Left hindlimb (tissue), 1 donor: ENCODE results near the gene GJC2.
A peak's percentile ranks its signal among the peaks of the same experiment; 100 is the strongest.

Experiments
- DNase-seq: peaks from one replicate; pipeline ENCODE4 v3.0.0-alpha.2; 2018

Gene GJC2

DNA sequence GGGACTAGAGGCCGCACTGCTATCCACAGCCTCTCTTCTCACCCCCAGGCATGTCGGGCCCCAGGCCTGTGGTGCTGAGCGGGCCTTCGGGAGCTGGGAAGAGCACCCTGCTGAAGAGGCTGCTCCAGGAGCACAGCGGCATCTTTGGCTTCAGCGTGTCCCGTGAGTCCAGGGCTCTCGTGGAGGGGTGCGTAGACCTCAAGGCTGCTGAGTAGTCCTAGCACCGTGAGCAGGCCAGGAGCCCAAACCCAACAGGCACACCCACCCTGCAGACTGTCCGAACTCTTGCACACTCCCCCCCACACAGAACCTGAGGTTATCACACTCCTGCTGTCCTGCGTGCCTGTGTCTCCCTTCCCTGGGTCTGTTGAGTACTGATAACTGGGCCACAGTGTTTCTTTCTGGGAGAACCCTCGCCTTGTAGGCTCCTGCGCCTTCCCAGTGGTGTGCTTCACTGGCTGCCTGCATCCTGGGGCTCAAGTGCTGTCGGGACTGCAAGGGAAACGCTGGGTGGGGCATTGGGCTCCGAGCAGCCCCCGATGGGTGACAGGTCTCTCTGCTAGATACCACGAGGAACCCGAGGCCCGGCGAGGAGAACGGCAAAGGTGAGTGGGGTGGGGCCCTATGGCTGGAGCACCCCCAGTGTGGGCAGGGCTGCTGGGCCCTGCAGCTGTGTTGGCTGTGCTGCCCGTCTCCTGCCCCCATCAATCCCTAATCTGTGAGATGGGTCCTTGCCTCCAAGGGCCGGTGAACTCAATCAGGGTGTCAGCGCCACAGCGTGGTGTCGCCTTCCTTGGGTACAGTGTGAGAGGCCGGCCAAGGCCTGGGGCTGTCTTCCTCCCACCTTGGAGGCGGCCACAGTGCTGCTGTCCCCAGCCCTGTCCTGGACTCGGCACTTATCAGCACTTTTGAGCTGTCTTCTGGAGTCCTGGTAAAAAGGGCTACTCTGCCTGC is 4.0 kb upstream of the GJC2 start:
- no peak for DNase-seq

DNA sequence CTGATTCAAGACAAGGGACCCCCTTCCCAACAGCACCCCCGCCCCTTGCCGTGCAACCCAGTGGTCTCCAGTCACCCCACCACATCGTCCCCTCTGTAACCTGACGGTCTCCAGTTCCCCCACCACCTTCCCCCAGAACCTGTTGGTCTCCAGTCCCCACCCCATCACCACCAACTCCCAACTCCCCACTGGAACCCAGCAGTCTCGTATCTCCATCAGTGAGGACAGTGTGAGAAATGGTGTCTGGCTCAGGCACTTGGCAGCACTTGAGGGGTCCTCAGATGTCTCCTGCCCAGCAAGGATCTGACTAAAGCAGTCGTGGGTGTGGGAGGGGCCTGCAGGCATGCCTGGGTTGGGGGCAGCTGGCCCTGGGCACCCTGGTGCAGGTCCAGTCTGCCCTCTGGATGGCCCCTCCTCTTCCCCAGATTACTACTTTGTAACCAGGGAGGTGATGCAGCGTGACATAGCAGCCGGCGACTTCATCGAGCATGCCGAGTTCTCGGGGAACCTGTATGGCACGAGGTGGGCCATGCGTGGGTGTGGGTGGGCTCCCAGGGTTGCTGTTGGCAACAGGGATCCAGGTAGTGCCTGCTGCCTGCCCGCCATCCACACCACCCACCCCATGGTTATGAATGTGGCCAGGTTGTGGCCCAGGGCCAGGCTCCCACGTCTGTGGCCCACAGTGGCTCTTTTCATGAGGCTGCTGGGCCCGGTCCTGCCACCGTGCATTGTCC is 3.1 kb upstream of the GJC2 start:
- DNase-seq = no peak

DNA sequence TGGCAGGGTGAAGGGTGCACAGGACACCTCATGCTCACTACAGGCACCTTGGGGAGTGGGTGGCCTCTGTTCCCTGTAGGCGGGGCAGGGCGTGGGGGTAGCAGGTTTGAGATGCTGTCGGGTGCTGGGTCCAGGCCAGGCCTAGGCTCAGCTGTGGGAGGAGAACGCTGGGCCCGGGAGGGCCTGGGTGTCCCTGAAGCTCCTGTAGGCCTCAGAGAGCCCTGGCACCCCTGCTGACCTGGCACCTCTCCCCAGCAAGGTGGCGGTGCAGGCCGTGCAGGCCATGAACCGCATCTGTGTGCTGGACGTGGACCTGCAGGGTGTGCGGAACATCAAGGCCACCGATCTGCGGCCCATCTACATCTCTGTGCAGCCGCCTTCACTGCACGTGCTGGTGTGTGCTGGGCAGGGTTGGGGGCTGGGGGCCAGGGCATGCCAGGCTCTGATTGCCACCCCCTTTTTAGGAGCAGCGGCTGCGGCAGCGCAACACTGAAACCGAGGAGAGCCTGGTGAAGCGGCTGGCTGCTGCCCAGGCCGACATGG is 2.5 kb upstream of the GJC2 start:
- no peak for DNase-seq

DNA sequence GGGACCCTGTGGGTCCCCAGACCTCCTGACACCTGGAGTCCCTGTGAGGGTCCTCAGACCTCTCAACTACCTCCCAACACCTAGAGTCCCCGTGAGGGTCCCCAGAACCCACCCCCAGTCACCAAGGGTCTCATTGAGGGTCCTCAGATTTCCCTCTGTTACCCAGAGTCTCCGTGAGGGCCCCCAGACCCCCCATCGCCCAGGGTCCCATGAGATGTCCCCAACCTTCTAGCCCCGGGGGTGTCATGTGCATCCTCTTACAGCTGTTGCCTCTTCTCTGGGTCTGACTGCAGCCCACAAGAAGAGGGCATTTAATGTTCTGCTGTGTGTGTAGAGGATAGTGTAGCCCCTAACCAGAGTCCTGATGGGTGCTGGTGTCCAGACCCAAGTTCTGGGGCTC is 2.0 kb upstream of the GJC2 start:
- DNase-seq = no peak

DNA sequence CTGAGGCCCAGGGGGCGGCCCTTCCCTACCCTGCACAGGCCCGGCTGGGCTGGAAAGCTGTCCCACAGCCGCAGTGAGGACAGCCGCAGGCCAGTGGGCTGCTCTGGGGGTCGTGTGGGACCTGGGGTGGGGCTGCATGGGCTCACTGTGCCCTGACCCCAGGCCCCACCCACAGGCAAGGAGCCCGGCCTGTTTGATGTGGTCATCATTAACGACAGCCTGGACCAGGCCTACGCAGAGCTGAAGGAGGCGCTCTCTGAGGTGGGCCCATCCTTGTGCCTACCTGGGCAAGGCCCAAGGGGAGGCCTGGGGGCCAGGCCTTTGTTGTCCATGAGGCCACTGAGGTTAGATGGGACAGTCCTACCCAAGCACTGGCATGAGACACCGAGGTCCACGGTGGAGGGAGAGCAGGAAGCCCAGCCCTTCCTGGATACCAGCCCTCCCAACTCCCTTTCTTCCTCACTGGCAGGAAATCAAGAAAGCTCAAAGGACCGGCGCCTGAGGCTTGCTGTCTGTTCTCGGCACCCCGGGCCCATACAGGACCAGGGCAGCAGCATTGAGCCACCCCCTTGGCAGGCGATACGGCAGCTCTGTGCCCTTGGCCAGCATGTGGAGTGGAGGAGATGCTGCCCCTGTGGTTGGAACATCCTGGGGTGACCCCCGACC is 1.4 kb upstream of the GJC2 start:
- DNase-seq = no peak

DNA sequence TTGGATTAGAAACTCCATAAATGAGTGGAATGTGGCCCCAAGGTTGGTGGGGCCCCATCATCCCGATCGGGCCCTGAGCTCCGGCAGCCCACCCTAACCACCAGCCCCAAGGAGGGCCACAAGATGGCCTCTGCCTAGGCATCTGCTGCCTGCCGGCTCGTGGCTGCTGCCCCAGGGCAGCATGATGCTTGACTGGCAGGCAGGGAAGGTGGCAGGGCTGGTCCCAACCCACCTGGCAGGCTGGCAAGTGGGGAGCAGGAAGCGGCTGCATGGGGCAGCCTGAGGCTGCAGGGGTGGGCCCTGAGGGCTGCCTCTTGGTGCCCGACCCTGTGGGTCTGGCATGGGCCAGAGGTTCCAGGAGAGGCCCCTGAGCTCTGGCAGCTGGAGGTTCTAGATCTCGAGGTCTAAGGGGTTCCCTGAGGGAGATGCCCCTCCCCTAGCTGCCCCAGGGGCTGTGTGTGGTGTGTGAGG is 760 bp upstream of the GJC2 start:
- no peak for DNase-seq

DNA sequence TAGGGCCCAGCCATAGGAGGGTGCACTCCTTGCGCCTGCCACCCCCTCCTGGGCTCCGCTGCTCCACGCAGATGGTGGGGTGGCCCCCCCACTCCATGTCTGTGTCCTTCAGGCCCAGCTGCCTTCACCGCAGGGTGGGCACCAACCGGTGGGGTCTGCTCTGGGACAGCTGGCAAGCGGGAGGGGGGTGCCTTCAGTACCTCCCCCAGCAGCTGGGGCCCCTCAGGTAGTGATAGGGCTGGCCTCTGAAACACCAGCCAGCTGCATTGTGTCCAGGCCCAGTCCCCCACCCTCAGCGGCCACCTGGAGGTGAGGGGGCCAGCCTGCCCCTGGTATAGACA is 360 bp downstream of the GJC2 start:
- DNase-seq = no peak

DNA sequence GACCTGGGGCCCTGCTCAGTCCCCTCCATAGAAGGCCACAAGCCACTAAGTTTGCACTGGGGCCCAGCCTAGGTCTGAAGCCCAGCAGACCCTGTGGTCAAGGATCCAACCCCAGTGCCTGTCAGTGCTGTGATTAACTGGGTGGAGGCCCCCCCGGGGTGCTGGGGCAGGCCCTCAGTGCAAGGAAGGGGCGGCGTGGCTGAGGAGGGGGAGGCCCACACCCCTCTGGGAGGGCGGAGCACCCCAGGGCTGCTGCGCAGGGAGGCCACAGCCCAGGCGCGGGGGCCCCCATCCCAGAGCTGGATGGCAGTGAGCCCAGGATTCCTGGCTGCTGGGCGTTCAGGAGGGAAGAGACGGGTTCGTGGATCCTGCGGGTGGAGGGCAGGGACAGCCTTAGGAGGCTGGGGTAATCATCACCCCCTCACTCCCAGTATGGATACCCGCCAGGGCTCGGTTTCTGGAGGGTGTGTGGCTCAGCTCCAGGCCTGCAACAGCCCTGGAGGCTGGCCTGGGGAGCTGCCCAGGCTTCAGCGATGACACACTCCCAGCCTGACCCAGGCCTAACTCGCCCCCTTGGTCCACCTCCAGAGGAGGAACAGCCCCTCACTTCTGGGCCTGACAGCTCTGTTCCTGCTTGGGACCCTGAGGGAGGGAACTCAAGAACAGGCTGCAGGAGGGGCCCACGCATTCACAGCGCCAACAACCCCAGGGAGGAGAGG is 890 bp downstream of the GJC2 start:
- DNase-seq = peak; percentile 91

DNA sequence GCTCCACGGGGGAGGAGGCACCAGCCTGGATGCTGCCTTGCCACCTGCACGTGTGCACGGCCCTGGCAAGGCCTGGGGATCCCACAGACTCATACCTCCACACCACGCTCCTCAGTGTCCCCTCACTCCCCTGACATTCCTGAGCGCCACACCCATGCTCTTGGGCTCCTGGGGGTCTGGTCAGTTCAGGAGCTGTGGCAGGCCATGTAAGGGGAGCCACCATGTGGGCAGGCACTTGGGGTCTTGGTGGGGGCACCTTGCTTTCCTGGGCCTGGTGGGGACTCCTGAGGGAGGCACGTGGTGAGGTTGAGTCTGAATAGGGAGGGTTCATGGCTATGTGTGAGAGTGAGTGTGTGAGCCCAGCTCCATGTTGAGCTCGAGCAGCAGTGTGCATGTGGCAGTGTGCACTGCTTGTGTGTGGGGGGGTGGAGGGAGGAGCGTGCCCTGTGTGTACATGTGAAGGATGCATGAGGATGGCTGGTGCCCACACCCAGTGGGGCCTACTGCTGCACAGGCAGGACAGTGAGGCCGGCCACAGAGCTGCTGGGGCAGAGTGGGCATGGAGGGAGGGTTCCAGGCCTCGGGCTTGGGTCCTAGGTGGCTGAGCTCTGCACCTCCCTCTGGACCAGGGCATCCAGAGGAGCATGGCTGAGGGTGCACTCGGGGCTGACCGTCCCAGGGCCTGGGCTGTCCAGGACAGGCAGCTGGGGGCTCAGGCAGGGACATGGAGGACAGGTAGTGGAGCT is 1.6 kb downstream of the GJC2 start:
- DNase-seq = peak; percentile 30

DNA sequence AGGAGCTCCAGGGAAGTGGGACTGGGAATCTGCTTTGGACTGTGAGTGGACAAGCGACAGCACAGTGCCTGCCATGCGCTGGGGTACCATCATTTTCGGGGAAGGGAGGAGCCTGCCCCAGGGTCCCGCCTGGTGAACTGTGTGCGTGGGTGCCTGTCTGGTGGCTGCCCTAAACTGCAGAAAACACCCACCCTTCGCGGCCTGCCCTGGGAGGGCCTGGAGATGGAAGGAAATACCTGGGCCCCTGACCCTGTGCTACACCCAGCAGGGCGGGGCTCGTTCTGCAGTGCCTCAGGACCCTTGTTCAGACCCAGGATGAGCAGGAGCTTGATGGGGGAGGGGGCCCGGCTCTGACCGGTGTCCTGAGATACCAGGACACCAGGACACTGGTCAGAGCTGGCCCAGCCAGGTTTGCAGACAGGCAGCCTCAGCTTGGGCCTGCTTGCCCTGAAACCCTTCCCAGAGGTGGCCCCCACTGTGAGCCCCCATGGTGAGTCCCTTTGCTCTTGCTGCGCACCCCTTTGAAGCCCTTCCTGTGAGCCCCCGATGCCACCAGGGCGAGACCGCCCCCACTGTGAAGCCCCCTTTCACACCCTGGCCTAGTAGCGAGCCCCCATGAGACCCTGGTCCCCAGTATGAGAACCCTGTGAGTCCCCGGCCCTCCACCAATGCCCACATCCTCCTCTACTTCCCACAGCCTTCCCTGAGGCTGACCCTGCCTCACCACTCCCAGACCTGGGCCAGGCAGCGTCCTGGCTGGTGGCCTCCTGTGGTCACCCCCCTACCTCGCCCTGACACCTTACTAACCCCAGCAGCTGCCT is 2.6 kb downstream of the GJC2 start:
- peak; percentile 29 for DNase-seq

DNA sequence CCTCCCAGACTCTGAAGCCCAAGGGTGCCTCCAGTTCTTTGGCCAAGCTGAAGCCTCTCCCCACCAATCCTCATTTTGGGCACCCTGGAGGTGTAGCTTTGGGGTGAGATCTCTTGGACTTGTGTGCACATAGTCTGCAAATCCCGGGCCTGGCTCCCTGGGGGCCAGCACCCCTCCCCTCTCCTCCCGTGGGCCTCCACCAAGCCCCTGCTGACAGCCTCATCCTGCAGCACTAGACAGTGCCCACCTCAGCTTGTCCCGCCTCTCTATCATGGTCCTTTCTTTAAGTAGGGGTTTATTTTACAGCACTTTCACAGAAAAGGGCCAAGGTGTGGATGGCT is 3.2 kb downstream of the GJC2 start:
- peak; percentile 29 for DNase-seq

DNA sequence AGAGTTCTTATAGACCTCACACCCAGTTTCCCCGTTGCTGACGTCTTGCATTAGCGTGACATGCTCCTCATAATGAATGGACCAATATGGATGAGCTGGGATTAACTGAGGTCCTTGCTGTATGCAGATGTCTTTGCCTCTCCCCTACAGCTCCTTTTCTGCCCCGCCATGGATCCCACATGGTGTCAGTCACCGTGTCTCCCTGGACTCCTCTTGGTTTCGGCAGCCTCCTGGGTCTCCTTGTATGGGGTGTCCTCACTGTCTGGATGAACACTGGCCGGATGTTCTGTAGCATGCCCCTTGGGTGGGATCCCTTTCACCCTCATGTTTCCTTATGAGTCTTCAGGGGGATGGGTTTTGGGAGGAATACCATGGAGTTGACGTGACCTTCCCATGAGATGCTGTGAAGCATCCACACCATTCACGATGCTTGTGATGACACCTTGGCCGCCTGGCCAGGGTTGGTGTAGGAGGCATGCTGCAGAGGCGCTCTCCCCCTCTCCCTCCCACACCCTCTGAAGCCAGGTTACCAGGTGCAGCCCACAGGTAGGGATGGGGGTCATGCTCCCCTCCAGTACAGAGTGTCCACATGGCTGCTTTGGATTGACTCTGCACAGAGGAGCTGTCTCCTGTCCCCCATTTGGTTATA is 4.4 kb downstream of the GJC2 start:
- DNase-seq = no peak

DNA sequence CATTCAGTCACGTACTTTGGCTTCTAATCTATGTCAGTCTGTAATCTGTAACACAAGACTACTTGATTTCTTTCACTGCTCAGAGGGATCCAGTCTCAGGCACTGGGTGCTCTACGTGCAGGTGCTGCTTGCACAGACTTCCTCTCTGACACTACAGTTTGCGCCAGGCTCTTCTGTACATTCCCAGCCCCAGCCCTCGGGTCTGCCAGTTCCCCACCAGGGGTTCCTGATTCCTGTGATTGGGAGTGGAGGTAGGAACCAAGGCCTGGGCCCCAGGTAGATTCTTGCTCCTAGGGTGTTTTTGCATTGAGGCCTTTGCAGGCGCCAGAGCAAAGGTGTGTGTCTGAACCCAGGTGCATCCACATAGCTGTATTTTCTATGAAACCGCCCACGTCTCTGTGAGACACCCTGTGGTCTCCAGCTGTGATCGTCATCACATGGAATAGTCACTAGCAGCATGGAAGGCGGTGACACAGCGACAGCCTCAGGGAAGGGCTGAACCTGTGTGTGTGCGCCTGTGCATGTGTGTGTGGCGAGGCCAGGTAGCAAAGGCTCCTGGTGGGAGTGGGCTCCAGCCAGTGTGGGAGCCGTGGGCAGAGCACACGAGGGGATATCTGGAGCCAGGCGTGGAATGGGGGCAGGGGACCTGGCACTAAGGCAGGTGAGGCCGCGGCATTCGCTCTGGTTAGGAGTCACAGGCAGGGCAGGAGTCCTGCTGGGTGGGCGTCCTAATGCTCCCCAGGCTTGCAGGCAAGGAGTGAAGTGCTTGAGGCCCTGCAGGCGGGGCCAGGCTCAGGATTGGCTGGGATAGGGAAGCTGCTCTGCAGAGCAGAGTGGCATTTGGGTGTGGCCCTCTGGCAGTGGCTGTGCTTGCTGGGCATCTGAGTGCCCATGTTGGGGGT is 5.2 kb downstream of the GJC2 start:
- no peak for DNase-seq

DNA sequence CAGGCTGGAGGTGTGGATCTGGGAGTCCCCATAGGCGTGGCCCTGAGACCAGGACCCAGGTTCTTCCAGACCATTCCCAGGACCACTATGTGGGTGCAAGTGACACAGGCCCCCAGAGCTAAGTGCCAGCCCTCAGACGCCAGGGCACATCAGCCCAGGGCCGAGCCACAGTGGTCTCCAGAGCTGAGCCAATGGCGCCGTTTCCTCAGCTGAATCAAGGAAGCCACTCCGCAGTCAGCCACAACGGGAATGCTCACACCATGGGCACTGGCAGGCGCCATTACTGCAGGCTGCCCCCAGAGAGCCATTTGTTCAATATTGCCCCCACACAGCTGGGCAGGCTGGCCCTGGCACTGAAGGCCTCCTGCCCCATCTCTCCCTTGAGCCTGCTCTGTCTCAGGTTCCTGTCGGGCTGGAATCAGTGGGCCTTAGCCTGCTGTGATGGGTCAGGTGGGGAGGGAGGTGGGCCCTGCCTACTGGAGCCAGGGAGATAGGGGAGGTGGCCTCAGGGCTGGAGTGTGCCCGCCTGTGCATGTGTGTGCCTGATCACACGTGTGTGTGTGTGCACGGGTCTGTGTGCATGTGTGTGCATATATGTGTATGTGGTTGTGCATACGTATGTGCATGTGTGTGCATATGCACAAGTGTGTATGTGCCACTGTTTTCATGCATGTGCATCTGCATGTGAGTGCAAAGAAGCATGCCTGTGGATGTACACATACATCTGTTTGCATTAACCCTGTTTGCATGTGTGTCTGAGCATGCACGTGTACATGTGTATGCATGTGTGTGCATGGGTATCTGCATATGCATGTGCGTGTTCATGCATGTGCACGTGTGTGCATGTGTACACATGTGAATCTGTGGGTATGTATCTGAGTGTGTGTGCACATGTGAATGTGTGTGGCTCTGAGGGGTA is 6.1 kb downstream of the GJC2 start:
- no peak for DNase-seq

DNA sequence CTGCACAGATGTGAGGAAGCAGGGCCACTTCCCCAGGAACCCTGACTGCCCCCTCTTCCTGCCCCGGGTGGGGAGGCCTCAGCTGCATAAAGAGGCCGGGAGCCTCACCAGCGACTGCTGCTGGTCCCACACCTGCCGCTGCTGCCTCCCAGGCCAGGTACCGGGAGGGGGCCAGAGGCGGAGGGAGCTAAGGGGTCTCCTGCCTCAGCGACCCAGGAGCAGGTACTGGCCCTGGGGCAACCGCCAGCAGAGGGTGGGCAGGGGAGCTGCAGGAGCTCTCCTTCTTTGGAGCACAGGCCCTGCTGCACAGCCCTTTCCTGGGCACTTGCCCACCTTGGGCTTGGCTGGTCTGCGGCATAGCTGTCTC is 6.8 kb downstream of the GJC2 start:
- no peak for DNase-seq

DNA sequence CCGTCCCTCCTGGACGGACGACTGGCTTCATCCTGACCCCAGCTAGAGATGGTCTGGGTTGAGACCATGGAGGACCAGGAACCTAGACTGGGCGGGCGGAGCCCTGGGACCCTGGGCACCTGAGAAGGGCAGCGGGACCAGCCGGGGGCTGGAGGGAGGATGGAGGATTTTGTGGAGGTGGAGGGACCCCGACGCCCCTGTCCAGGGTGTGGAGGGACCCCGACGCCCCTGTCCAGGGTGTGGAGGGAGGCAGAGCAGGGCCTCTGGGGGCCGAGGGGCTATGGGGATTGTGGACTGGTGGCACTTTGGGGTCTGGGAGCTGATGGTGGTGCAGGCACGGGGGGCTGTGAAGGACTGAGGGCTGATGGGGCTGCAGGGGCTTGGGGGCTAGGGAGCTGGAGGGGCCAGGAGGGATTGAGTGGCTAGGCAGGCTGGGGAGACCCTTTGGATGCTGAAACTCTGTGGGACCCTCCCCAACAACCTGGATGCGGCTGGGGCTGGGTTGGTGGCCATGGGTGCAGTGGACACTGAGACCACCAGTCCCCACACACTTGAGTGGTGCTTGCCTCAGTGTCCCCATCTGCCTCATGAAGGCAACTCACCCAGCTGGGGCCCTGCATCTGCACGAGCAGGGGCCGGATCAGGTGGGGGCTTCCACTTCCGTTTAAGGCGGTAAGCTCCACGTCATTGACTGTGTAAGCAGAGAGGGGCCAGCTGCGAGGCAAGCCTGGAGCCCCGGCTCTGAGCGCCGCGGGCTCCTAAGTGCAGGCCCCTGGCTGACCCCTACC is 7.4 kb downstream of the GJC2 start:
- DNase-seq = no peak

DNA sequence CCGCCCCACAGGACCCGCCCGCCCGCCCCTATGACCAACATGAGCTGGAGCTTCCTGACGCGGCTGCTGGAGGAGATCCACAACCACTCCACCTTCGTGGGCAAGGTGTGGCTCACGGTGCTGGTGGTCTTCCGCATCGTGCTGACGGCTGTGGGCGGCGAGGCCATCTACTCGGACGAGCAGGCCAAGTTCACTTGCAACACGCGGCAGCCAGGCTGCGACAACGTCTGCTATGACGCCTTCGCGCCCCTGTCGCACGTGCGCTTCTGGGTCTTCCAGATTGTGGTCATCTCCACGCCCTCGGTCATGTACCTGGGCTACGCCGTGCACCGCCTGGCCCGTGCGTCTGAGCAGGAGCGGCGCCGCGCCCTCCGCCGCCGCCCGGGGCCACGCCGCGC is 8.0 kb downstream of the GJC2 start:
- DNase-seq = no peak
